Head of caudate nucleus (tissue), 42 donors: ENCODE measurements around the gene ARHGAP1.
"Not testable (repeated sequence)": the region's sequence is repeated elsewhere in the genome, so short reads cannot be mapped to it uniquely, and the experiment has no call there.

Source experiments
- DNase-seq, 42 donors: peaks; one replicate each; pipeline versions ENCODE4 v3.0.0 to v3.0.0-alpha.2; 2020 to 2021; ENCODE audit warnings: mixed read lengths in 7 of 42
- intact Hi-C: fragments of 100-400 bp; cut with DNase I; formaldehyde crosslinking; loops from one replicate; pipeline ENCODE4 v1.15.0; 2022

The ARHGAP1 gene

GRCh38 chr11:46725338-46726205 is 25.2 kb upstream of the ARHGAP1 start:
- DNase-seq: no peak
- intact Hi-C loops: no loop called here

GRCh38 chr11:46724088-46724487 is 23.7 kb upstream of the ARHGAP1 start:
- intact Hi-C loops: no loop called here
- no peak for DNase-seq

GRCh38 chr11:46723359-46723680 is 22.9 kb upstream of the ARHGAP1 start:
- DNase-seq: no peak
- intact Hi-C loops: no loop called here

- no peak for DNase-seq
- intact Hi-C loops: no loop called here
Measured at GRCh38 chr11:46722566-46723358, 22.3 kb upstream of the ARHGAP1 start.

- no peak for DNase-seq
- intact Hi-C loops: no loop called here
Measured at GRCh38 chr11:46721286-46721685, 20.9 kb upstream of the ARHGAP1 start.

- no peak for DNase-seq
- intact Hi-C loops: no loop called here
Measured at GRCh38 chr11:46719543-46720218, 19.3 kb upstream of the ARHGAP1 start.

- no peak for DNase-seq
- intact Hi-C loops: no loop called here
Measured at GRCh38 chr11:46719048-46719542, 18.7 kb upstream of the ARHGAP1 start, which contains the start of gene F2. Gene F2 (plus strand): TSS chr11:46719213. CDS start chr11:46719236, 23 bp downstream.

GRCh38 chr11:46718155-46719019 is 18.0 kb upstream of the ARHGAP1 start:
- intact Hi-C loops: no loop called here
- no peak for DNase-seq

- intact Hi-C loops, DNase-seq: not testable (repeated sequence)
Measured at GRCh38 chr11:46717825-46718154, 17.4 kb upstream of the ARHGAP1 start.

- DNase-seq: no peak
- intact Hi-C loops: no loop called here
Measured at GRCh38 chr11:46712874-46713576, 12.6 kb upstream of the ARHGAP1 start.

- no peak for DNase-seq
- intact Hi-C loops: no loop called here
Measured at GRCh38 chr11:46711303-46711702, 10.9 kb upstream of the ARHGAP1 start.

- intact Hi-C loops: no loop called here
- DNase-seq: peak in 8 of 42 donors; percentile 21 to 69 (median 39)
Measured at GRCh38 chr11:46710821-46711269, 10.4 kb upstream of the ARHGAP1 start.

GRCh38 chr11:46709351-46709750 is 8.9 kb upstream of the ARHGAP1 start:
- DNase-seq, intact Hi-C loops: not testable (repeated sequence)

GRCh38 chr11:46706886-46707285 is 6.5 kb upstream of the ARHGAP1 start:
- intact Hi-C loops: no loop called here
- DNase-seq: peak in 5 of 42 donors; percentile 15 to 69 (median 52)

GRCh38 chr11:46705070-46705688 is 4.8 kb upstream of the ARHGAP1 start:
- intact Hi-C loops: no loop called here
- DNase-seq: no peak

GRCh38 chr11:46701078-46701654 is 747 bp upstream of the ARHGAP1 start:
- intact Hi-C loops: loop anchor here (5.0 kb wide), 1 partner anchor 84 kb away; the partner anchor contains the start of genes ATG13 and HARBI1
- no peak for DNase-seq

GRCh38 chr11:46698597-46698996 is 1.8 kb downstream of the ARHGAP1 start:
- intact Hi-C loops: no loop called here
- DNase-seq: peak in 4 of 42 donors; percentile 28 to 60 (median 39)
